GM11168 (cell line): Measurements from ENCODE around the gene DUS1L.
"Not testable (repeated sequence)": the region's sequence is repeated elsewhere in the genome, so short reads cannot be mapped to it uniquely, and the experiment has no call there.

ENCODE experiments used
- in situ Hi-C: fragments of 300-500 bp; cut with MboI; formaldehyde crosslinking; loops from one replicate; pipeline ENCODE4 v1.12.0; 2022; ENCODE audit warnings: low sequenced_read_pairs; ENCODE audit not compliant: unreplicated experiment

DUS1L gene

DNA sequence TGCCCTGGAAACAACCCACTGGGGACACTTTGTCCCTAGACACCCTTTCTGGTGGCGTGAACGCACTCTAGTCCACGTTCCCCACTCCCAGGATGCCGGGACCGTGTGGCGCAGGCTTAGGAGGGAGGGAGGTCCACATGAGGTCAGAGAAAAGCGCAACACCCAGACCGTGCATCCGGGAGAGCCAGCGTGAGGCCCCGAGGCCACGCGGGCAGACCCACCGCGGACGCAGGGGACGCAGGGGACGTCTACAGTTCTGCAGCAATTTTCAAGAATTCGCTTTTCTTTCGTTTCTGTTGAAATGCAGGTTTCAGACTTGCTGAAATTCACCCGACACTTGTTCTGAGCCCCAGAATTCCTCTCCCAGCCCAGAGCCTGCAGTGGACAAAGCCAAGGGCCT, 18.7 kb downstream of the DUS1L start:
- in situ Hi-C loops = no loop called here

DNA sequence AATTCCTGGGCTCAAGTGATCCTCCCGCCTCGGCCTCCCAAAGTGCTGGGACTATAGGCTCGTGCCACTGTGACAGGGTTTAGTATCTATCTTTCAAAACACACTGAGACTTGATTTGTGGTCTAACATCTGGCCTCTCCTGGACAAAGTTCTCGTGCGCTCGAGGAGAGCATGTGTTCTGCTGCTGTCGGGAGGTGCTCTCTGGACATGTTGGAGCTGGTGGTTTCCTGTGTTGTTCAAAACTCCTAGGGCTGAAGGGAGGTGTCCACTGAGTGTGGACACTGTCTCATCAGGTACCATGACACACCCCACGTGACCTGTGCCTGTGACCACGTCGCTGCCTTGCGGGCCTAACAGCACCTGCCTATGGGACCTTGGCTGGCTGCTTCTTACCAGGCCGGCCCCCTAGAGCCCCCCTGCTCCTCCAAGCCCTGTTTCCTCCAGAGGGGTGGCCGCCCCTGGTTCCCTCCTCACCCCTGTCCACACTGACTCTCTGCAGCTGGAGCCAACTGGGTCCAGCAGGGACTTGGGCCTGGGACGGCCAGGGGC, 19.6 kb downstream of the DUS1L start:
- in situ Hi-C loops = no loop called here

DNA sequence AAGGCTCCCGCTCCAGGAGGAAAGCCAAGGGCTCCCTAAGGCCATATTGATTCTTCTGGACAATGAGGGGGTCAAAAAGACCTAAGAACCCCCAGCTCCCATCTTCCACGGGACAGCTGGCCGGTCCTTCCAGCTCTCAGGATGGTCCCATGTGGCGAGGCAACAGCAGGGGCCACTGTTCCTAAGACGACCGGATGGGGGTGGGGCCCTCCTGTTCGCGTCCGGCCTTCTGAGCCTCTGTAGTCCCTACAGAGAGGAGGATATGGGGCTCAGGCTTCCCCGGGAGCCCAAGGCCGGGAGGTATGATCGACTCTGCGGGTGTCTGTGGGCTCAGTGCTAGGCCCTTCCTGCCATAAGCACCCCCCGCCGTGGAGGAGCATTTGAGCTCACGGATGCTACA, 22.1 kb downstream of the DUS1L start:
- in situ Hi-C loops = no loop called here

GRCh38 chr17:82042649-82043048, 23.0 kb downstream of the DUS1L start:
- in situ Hi-C loops = no loop called here

GRCh38 chr17:82041144-82041814, 24.3 kb downstream of the DUS1L start:
- in situ Hi-C loops = no loop called here

GRCh38 chr17:82039695-82040299, 25.8 kb downstream of the DUS1L start:
- in situ Hi-C loops = no loop called here

- in situ Hi-C loops = not testable (repeated sequence)
These were observed 26.7 kb downstream of the DUS1L start for GRCh38 chr17:82038796-82039409.

- in situ Hi-C loops = no loop called here
These were observed 27.8 kb downstream of the DUS1L start for GRCh38 chr17:82037889-82038195.

- in situ Hi-C loops = no loop called here
These were observed 28.3 kb downstream of the DUS1L start, which contains the start of gene DCXR for GRCh38 chr17:82037092-82037888. Gene DCXR, minus strand, starts transcription at chr17:82037697. Its CDS starts 15 bp downstream, at chr17:82037682.

DNA sequence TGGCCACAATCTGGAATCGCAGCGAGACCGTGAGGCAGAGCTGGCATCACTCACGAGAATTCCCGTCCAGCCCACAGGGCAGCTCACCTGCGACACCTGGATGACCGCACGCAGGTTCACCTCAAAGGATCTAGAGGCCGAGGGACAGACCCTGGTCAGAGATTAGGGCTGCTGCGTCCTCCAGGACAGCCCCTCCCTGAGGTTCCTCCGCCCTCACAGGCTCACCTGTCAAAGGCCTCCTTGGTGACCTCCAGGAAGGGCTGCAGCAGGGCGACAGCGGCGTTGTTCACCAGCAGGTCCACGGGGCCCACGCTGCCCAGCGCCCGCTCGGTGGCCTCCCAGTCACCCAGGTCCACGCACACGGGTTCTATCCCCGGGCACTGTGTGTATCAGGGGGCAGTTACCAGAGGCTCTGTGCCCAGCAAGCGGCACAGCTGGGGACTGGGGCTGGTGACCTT, 28.9 kb downstream of the DUS1L start:
- in situ Hi-C loops = no loop called here

DNA sequence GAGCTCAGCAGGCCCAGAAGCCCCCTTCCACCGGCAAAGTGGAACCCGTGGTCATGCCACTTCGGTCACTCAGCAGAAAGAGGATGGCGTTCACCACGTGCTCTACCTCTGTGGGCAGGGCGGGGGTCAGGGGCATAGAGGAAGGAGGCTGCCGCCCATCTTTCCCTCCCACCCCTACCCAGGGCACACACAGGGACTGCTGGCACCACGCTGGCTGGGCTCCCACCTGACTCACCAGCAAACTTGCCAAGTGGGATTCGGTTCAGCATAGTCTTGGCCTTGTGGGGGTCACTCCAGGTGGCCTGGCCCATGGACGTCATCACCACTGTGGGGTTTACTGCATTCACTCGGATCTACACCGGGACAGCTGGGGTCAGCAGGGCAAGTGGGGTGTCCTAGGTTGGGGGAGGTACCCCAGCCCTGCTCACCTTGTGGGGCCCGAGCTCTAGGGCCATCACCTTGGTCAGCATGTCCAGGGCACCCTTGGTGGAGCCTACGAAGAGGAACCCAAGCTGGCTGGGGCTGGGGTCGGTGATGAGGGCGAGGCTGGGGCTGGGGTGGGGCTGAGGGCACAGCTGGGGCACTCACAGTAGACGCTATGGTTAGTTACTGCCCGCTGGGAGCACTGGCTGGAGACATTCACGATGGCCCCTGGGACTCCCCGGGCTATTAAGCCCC, 29.5 kb downstream of the DUS1L start:
- in situ Hi-C loops = no loop called here

- in situ Hi-C loops = no loop called here
These were observed 30.1 kb downstream of the DUS1L start for GRCh38 chr17:82035488-82035887.

GRCh38 chr17:82034371-82035011, 31.1 kb downstream of the DUS1L start:
- in situ Hi-C loops = no loop called here

- in situ Hi-C loops = no loop called here
These were observed 32.1 kb downstream of the DUS1L start for GRCh38 chr17:82033359-82034085.

- in situ Hi-C loops = no loop called here
These were observed 33.5 kb downstream of the DUS1L start for GRCh38 chr17:82031885-82032627.

DNA sequence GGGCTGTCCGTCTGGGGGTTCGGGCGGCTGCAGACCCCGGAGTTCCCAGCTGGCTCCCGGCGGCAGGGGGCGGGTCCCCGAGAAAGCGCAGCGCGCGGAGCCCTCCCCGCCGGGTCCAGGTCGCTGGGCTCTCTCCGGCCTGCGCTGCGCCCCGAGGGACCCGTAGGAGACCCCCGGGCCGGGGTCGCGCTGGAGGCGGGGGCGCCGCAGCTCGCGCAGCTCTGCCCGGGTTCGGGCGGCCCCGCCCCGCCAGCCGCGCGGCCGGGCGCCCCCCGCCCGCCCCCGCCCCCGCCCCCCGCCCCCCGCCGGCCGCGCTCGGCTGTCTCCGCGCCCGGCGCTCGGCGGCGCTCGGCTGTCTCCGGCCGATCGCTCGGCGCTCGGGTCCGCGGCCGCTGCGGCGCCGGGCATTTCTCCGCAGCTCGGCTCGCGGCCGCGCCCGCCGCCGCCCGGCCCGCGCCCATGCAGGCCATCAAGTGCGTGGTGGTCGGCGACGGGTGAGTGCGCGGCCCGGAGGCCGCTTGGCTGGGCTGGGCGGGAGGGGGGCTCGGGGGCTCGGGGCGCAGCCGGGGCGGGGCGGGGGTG, 34.2 kb downstream of the DUS1L start, which contains the start of gene RAC3:
Gene RAC3 (plus strand): TSS at position 376 of the 582 bp plus-strand sequence. CDS start 84 bp downstream, at position 460.
- in situ Hi-C loops = no loop called here

DNA sequence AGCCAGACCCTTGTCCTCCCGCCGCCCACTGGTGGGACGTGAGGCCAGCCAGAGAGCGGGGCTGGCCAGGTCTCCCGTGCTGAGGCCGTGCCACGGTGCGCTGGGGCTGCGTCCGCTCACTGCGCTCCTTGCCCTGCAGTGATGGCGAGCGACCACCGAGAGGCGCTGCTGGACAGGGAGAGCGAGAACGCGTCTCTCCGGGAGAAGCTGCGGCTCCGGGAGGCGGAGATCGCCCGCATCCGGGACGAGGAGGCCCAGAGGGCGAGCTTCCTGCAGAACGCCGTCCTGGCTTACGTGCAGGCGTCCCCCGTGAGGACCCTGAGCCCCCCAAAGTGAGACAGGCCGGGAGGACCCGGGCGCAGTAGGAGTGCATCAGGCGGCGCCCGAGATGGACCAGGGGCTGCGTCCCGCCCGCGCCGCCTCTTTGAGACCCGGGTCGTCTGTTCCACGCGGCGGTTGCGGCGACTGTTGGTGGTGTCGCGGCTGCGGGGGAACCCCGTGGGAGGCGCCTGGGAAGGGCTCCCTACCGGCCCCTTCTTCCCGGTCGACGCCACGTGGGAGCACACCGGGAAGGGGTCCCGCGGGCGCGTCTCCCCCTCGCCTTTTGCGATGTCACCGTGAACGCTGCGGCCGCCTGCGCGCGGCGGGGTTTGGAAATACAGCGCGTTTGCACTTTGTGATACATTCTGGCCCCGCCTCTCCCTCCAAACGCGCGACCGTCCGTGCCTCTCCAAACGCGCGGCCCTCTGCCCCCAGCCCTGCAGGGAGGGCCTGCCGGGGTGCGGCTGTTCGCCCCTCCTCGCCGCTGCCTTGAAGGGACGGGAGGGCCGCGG, 34.9 kb downstream of the DUS1L start:
- in situ Hi-C loops = no loop called here
